IPS-18c (cell line): Measurements from ENCODE around the gene ING3.

ENCODE experiments used
- H3K4me3 ChIP-seq: 2 replicates; pipeline ENCODE4 v1.7.0; 2013; ENCODE audit warnings: low read depth, mild to moderate bottlenecking, low read length, moderate library complexity; ENCODE audit not compliant: insufficient read depth
- H3K9me3 ChIP-seq: one replicate; pipeline ENCODE4 v1.6.1; 2013; ENCODE audit warnings: mild to moderate bottlenecking, low read length, moderate library complexity; ENCODE audit not compliant: control insufficient read depth, insufficient read depth

ING3 gene

GRCh38 chr7:121008816-121009215 is 58.2 kb downstream of the ING3 start:
- Histone ChIP-seq H3K4me3 (no peak overlapping the region), H3K9me3 (no peaks in the 10 kb centered on the region)

DNA sequence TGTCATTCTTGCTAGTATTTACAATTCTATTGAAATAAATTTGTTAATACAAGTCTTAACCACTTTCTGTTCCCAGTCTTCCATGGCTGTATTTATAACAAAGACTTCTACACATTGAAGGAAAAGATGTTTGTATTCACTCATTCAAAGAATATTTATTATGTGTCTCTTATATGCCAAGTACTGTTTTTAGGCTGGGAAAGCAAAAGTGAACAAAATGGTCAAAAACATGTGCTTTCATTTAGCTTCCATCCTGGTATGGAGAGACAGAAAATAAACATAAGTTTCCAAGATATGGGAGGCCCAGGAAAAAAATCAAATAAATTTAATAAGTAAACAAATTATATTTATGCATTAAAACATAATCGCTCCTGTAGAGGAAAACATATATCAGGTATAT is 60.8 kb downstream of the ING3 start:
- H3K9me3 ChIP-seq: no peaks in the 10 kb centered on the region

GRCh38 chr7:121012170-121012874 is 61.7 kb downstream of the ING3 start:
- no peak overlapping the region for H3K4me3 ChIP-seq
- no peaks in the 10 kb centered on the region for H3K9me3 ChIP-seq

More for the DNA sequence above, 60.8 kb downstream of the ING3 start:
- no peak overlapping the region for H3K4me3 ChIP-seq

GRCh38 chr7:121012919-121013318 is 62.3 kb downstream of the ING3 start:
- H3K9me3 ChIP-seq: no peaks in the 10 kb centered on the region
- no peak overlapping the region for H3K4me3 ChIP-seq

DNA sequence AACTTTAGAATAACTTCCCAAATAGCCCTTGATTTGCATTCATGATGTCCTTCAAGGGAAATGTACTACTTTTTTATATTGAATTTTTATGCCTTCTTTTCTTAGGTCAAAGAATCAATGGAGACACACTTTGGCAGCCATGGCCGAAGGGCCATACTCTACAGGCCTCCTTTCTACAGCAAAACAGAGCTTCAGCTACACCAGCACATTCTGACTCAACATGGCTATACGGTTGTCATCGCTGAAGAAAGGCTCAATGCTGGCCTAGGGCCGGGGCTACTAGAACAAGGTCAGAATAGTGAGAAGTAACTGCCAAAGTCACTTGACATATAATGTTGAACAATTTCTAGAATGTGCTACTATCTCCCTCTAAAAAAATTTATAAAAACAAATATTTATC is 65.0 kb downstream of the ING3 start:
- Histone ChIP-seq H3K9me3 (no peaks in the 10 kb centered on the region), H3K4me3 (no peak overlapping the region)

DNA sequence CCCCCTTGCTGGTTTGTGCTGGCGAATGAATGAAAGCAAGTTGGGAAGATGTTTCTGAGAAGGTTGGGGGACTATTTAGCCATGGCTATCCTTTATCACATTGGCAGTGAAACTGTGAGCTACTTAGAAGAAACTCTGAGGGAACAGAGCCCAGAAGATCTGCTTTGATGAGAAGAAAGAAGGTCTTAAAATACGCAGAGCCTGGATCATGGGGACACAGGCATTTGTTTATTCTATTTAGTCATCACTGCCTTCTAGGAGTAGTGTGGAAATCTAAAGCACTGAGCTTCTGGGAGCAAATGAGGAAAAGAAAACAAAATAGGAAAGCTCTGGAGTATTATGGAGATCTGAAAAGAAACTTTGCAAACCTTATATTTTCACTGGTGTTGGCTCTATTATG is 66.4 kb downstream of the ING3 start:
- Histone ChIP-seq H3K9me3 (no peaks in the 10 kb centered on the region), H3K4me3 (no peak overlapping the region)

- Histone ChIP-seq H3K4me3 (no peak overlapping the region), H3K9me3 (no peaks in the 10 kb centered on the region)
Observed at GRCh38 chr7:121017586-121017985, 67.0 kb downstream of the ING3 start.

DNA sequence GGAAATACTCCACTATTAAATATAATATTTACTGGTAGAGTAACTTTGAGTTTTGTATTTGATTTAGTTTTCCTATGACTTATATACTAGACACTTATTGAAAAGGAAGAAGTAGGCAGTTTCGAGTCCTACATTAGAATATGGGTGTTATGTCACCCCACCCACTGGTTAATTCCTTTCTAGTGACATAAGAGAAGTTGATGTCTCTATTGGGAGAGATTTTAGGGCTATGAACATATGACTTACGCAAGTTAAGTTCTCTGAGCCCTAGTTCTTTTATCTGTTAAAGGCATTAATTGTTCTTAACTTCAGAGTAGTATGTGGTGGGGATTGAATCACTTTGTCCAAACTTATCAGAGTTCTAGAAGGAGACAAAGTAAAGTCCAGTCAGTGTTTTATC is 68.4 kb downstream of the ING3 start:
- Histone ChIP-seq H3K9me3 (no peaks in the 10 kb centered on the region), H3K4me3 (no peak overlapping the region)

GRCh38 chr7:121020249-121020988 is 69.8 kb downstream of the ING3 start:
- no peaks in the 10 kb centered on the region for H3K9me3 ChIP-seq

GRCh38 chr7:121020989-121021969 is 70.7 kb downstream of the ING3 start:
- H3K9me3 ChIP-seq: no peaks in the 10 kb centered on the region
- H3K4me3 ChIP-seq: no peak overlapping the region

More at GRCh38 chr7:121020249-121020988, 69.8 kb downstream of the ING3 start:
- H3K4me3 ChIP-seq: no peak overlapping the region

DNA sequence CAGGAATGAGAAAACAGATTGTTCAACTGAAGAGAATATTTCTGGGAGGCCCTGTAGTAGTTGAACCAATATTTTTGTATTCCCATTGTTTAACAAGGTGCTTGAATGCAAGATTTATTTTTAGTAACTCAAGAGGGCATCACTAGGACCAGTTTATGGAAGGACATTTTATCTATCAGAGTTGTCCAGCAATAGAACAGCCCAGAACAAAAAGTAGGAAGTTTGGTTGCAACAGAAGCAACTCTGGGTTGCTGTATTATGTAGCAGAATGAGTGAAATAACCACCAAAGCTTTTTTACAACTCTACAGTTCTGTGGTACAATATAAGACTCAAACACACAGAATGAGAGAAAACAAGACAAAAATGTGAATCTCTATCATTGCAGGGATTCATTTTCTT is 72.6 kb downstream of the ING3 start:
- H3K4me3 ChIP-seq: no peak overlapping the region
- no peaks in the 10 kb centered on the region for H3K9me3 ChIP-seq

GRCh38 chr7:121023683-121024511 is 73.3 kb downstream of the ING3 start:
- H3K4me3 ChIP-seq: no peak overlapping the region
- no peaks in the 10 kb centered on the region for H3K9me3 ChIP-seq

DNA sequence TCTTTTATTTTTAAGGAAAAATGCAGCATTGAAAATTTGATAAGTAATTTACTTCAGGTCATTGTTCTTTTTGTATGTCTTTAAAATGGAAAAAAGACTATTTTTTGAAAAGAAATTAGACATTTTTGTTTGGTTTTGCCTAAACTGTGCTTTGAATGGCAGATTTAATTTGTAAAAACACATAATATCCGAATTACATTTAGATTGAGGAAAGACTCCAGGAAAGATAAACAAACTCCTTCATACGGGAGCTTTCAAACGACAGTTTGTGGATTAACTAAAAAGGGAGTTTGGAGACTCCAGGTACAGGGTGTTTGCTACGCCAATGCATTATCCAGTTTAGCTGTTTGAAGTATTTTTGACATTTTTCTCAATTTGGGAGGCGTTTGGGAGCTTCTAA is 74.0 kb downstream of the ING3 start:
- no peak overlapping the region for H3K4me3 ChIP-seq
- H3K9me3 ChIP-seq: no peaks in the 10 kb centered on the region

DNA sequence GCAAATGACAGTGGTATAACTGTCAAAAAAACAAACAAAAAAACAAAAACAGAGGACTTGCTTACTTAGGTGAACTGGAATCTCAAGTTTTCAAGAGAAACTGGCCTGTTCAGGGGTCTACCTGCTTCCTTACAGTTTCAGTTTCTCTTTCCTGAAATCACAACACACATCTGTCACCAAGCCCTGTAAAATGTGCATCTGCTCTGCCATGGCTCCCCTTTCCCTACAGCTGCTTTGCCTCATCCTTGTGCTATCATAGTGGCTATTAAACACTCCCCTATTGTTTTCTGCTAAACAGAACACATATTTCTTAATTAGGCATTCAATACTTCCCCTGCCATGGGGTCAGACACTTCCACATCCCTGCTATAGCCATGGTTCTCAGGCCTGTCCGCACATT is 75.6 kb downstream of the ING3 start:
- no peaks in the 10 kb centered on the region for H3K9me3 ChIP-seq

DNA sequence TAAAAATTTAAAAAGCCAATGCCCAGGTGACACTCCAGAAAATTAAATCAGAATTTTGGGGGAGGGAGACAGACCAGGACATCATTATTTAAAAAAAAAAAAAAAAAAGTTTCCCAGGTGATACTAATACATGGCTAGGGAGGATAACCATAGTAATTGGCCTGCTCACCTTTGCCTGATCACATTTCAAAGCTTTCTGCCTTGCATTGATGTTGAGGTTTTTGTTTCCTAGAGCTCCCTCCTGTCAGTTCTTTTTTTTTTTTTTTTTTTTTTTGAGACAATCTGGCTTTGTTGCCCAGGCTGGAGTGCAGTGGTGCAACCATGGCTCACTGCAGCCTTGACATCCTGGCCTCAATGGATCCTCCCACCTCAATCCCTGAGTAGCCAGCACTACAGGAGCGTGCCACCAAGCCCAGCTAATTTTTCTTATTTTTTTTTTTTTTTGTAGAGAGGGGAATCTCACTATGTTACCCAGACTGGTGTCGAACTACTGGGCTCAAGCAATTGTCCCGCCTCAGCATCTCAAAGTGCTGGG is 76.1 kb downstream of the ING3 start:
- H3K9me3 ChIP-seq: no peaks in the 10 kb centered on the region
- H3K4me3 ChIP-seq: no peak overlapping the region

More for the DNA sequence above, 75.6 kb downstream of the ING3 start:
- H3K4me3 ChIP-seq: no peak overlapping the region
